ENCODE measurements around the gene OR8K1.

OR8K1 gene

GRCh38 chr11:56345739-56346138, at the start of gene OR8K1:
OR8K1 (plus strand) TSS chr11:56346039; CDS start chr11:56346039, 0 bp downstream.
- DNase-seq = no peak

GRCh38 chr11:56296898-56297297, 48.9 kb upstream of the OR8K1 start:
- no peak for DNase-seq

DNA sequence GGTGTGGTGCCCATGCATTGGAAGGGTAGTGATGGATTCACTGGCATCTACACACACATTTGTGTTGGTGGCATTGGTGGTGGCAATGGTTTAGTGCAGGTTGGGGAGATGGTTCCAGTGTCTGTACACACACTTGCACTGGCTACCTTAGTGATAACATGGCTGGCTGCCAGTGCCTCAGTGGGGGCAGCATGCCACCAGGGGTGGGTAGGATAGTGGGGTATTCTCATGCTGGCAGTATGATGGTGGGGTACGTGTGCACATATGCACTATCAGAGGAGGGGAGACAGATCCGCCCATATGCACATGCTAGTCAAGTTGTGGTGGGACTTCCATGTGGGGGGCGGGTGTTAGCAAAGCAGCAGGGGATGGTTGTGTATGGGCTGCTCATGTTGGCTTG, 38.0 kb upstream of the OR8K1 start:
- no peak for DNase-seq

GRCh38 chr11:56314844-56315243, 31.0 kb upstream of the OR8K1 start, which contains the start of gene OR8K3:
OR8K3 (plus strand) TSS chr11:56315144; CDS start chr11:56318307, 3,163 bp downstream.
- no peak for DNase-seq

DNA sequence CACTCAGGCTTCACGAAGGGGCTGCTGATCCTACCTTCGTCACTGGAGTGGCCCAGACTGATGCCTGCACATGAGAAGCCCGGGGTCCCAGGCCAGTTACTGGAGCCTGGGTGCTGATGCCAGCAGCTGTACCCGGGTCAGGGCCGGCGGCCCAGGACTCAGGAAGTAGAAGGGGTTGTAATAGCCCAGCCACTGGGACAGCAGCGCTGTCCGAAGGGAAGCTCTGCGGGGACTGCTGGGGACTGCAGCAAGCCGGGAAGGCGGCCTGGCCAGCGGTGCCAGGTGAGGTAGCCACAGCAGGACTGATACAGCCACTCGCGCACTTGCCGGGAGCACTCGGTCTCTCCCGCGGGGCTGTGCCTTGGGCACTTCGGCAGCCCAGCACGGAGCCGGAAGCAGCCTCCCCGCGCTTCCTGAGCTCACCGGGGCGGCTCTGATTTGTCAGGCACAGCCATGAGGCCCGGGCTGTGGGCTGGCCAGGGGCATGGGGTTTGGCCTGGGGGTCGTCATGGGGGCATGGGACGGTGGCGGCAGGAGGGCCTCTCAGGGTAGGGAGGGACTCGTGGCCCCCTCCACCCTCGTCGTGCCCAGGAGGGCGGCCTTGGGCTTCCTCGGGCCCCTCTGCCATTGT, 13.9 kb upstream of the OR8K1 start:
- DNase-seq = no peak

DNA sequence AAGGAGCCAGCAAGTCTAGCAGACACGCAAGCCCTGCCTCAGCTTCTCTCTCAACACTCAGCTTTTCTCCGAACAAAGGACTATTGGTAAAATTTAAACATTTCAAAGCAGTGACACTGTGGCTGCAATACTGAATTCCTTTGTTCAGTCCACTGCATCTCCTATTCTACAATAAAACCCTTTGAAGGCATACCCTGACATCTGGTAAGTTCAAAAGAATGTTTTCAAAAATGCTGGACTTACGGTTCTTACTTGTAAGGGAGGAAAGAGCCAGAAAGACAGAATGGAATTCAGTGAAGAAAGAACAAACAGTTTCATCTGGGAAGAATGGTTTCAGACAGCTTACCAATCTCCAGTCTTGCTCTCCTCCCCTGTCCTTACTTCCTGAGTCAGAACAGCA, 12.7 kb upstream of the OR8K1 start:
- DNase-seq = no peak

- DNase-seq = no peak
These were observed 5.5 kb upstream of the OR8K1 start for GRCh38 chr11:56340289-56340688.

DNA sequence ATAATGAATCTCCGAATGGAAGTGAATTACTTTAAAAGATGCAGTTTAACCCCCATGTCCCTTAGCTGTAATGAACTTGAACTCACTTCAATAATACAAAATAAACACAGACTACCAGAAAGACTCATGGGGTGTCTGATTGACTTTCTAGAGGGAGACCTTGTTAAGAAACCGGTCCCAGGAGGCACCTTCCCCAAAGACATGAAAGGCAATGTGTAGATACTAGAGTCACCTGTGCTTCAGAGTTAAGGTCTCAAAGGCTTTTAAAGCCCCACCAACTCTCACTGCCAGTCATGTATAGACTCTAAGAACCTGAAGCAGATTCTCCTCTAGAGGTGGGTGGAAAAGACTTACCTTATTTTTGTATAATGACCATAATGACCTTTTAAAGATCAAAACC, 8.2 kb downstream of the OR8K1 start, which contains the start of gene OR8J1:
OR8J1 (plus strand) TSS at position 301 of the 400 bp plus-strand sequence. CDS start 5,956 bp downstream, outside the sequence.
- no peak for DNase-seq

GRCh38 chr11:56375324-56375723, 29.5 kb downstream of the OR8K1 start, which contains the start of gene OR8U1:
OR8U1 (plus strand) TSS chr11:56375624; CDS start chr11:56375624, 0 bp downstream.
- no peak for DNase-seq

DNA sequence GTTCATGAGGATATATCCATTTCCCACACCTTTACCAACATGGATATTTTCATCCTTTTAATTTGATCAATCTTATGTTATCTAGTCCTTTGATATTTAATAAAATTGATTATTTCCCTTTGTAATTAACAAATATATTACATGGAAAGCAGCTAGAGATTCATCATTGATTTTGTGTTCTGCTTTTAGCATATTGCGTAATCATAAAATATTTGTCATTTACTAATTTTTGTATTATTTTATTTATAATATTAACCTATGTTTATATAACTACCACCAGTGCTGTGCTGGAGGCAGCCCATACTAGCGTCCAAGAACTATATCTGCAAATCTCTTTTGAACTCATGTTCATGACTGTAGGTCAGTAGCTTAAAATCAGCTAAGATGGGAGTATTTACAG, 34.3 kb downstream of the OR8K1 start:
- no peak for DNase-seq

DNA sequence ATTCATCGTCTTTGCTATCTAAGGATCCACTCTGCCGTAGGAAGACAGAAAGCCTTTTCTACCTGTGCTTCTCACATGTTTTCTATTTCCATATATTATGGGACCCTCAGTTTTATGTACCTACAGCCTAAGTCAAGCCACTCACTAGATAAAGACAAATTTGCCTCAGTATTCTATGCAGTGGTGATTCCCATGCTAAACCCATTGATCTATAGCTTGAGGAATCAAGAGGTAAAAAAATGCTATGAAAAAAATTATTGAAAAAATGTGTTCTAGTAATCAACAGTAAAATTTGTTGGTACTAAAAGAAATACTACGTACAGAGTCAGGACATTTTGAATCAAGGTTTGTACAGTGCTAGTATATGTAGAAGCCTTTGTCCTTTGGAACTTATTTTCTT, 48.5 kb downstream of the OR8K1 start:
- DNase-seq = no peak

- DNase-seq = no peak
These were observed 50.2 kb downstream of the OR8K1 start for GRCh38 chr11:56396047-56396446.
